Caco-2 (cell line): ENCODE measurements around the gene DIAPH2. TPM values are rescaled to one million over a fixed set of nuclear protein-coding genes. Genes with fewer than 3 reads are reported as not detected.

Source experiments
- BruUV-seq: library from RNA; stranded (reverse); fragments of 400-500 nt; replicated peaks from 2 replicates; lab custom pipeline; 2021; lab: Mats Ljungman, UMichigan
- CTCF ChIA-PET: fragments of 300-600 bp; sonication (Branson Sonifier 250); formaldehyde crosslinking; loops from one replicate; lab custom pipeline; 2022; ENCODE audit warnings: antibody characterized with exemption; lab: Charles Lee
- POLR2A ChIA-PET: fragments of 300-600 bp; sonication (Branson Sonifier 250); formaldehyde crosslinking; loops from one replicate; lab custom pipeline; 2022; ENCODE audit warnings: antibody characterized with exemption; lab: Charles Lee
- DNase-seq, 2 experiments: peaks; one replicate each; pipeline versions ENCODE4 v3.0.0 to v3.0.0-alpha.2; 2020 to 2022
- H3K27me3 ChIP-seq: replicated peaks from 2 replicates; pipeline ENCODE4 v1.6.0; 2011; ENCODE audit warnings: low read length; ENCODE audit not compliant: control insufficient read depth, insufficient read depth
- H3K36me3 ChIP-seq: 2 replicates; pipeline ENCODE4 v1.5.1; 2011; ENCODE audit warnings: low read length; ENCODE audit not compliant: control insufficient read depth, insufficient read depth
- H3K4me1 ChIP-seq: fragments of 250-450 bp; sonication (Bioruptor Pico); 2 replicates; pipeline ENCODE4 v1.5.1; 2020; ENCODE audit warnings: mild to moderate bottlenecking
- H3K4me3 ChIP-seq: 2 replicates; pipeline ENCODE4 v1.5.1; 2011; ENCODE audit warnings: low read depth, mild to moderate bottlenecking, control low read depth, low read length
- H3K9me3 ChIP-seq: fragments of 250-450 bp; sonication (Bioruptor Pico); 2 replicates; pipeline ENCODE4 v1.5.1; 2020; ENCODE audit warnings: mild to moderate bottlenecking, moderate library complexity
- H3K27ac Mint-ChIP-seq: one replicate; pipeline ENCODE4 v1.8.0; 2022; ENCODE audit warnings: mixed read lengths; ENCODE audit not compliant: unreplicated experiment
- H3K27me3 Mint-ChIP-seq: one replicate; pipeline ENCODE4 v1.8.0; 2022; ENCODE audit warnings: mixed read lengths; ENCODE audit not compliant: insufficient read depth, unreplicated experiment
- H3K36me3 Mint-ChIP-seq: one replicate; pipeline ENCODE4 v1.8.0; 2022; ENCODE audit warnings: mild to moderate bottlenecking, mixed read lengths; ENCODE audit not compliant: insufficient read depth, unreplicated experiment
- H3K4me1 Mint-ChIP-seq: one replicate; pipeline ENCODE4 v1.8.0; 2022; ENCODE audit warnings: low read depth, mixed read lengths; ENCODE audit not compliant: unreplicated experiment
- H3K4me3 Mint-ChIP-seq: one replicate; pipeline ENCODE4 v1.8.0; 2022; ENCODE audit warnings: mild to moderate bottlenecking, moderate library complexity, mixed read lengths; ENCODE audit not compliant: unreplicated experiment
- H3K9me3 Mint-ChIP-seq: one replicate; pipeline ENCODE4 v1.8.0; 2022; ENCODE audit warnings: mixed read lengths; ENCODE audit not compliant: unreplicated experiment
- intact Hi-C: fragments of 100-400 bp; cut with micrococcal nuclease; formaldehyde crosslinking; loops from one replicate; pipeline ENCODE4 v1.10.0; 2022; ENCODE audit not compliant: unreplicated experiment
- total RNA-seq: library from RNA; stranded (reverse); gene quantifications from 2 replicates; pipeline ENCODE4 v1.2.3, GENCODE V29; 2022
- TF ChIP-seq, protein P1 (sequence below), 2 experiments: fragments of 200-600 bp in 1 of 2; IDR thresholded peaks; 1 replicate in 1 of 2; 2 replicates in 1 of 2; pipeline versions ENCODE4 v1.5.1 to v1.8.0; 2011 to 2022; ENCODE audit warnings: antibody characterized with exemption in 1 of 2, control low read depth in 1 of 2, inconsistent platforms in 1 of 2, low read depth in 1 of 2, low read length in 1 of 2, mild to moderate bottlenecking in 1 of 2, moderate library complexity in 1 of 2; ENCODE audit not compliant: insufficient read depth in 1 of 2, severe bottlenecking in 1 of 2, unreplicated experiment in 1 of 2

Gene DIAPH2
- total RNA-seq, 1 experiment from 2014 or later = 16.1 TPM

- CTCF ChIA-PET = no interaction called here
- POLR2A ChIA-PET = no interaction called here
- intact Hi-C loops = no loop called here
Measured at GRCh38 chrX:97290199-97290598, 605.6 kb downstream of the DIAPH2 start.

GRCh38 chrX:97294041-97294440, 609.4 kb downstream of the DIAPH2 start:
- Histone ChIP-seq H3K27me3 (no peaks in the 10 kb centered on the region), H3K36me3 (no peaks in the 10 kb centered on the region), H3K4me1 (no peaks in the 10 kb centered on the region), H3K9me3 (no peaks in the 10 kb centered on the region), H3K4me3 (no peak overlapping the region)
- Mint-ChIP-seq H3K4me1 (peaks cover 7% of the 10 kb centered on the region), H3K4me3 (no peak overlapping the region), H3K9me3 (no peaks in the 10 kb centered on the region), H3K36me3 (no peaks in the 10 kb centered on the region), H3K27ac (no peak overlapping the region), H3K27me3 (no peaks in the 10 kb centered on the region)
- TF ChIP-seq, protein P1, sequence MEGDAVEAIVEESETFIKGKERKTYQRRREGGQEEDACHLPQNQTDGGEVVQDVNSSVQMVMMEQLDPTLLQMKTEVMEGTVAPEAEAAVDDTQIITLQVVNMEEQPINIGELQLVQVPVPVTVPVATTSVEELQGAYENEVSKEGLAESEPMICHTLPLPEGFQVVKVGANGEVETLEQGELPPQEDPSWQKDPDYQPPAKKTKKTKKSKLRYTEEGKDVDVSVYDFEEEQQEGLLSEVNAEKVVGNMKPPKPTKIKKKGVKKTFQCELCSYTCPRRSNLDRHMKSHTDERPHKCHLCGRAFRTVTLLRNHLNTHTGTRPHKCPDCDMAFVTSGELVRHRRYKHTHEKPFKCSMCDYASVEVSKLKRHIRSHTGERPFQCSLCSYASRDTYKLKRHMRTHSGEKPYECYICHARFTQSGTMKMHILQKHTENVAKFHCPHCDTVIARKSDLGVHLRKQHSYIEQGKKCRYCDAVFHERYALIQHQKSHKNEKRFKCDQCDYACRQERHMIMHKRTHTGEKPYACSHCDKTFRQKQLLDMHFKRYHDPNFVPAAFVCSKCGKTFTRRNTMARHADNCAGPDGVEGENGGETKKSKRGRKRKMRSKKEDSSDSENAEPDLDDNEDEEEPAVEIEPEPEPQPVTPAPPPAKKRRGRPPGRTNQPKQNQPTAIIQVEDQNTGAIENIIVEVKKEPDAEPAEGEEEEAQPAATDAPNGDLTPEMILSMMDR (IDR thresholded peaks at IDR 0.05; ENCODE audit: insufficient read depth in 1 of 2, low read depth in 1 of 2, low read length in 1 of 2, severe bottlenecking in 1 of 2, unreplicated experiment in 1 of 2) = no peak
- no TSS peak for BruUV-seq
- intact Hi-C loops = no loop called here
- POLR2A ChIA-PET = no interaction called here
- CTCF ChIA-PET = no interaction called here
- DNase-seq = no peak

More at GRCh38 chrX:97290199-97290598, 605.6 kb downstream of the DIAPH2 start:
- no TSS peak for BruUV-seq
- H3K9me3 ChIP-seq = no peaks in the 10 kb centered on the region
- TF ChIP-seq, protein P1 (IDR thresholded peaks at IDR 0.05; ENCODE audit: insufficient read depth in 1 of 2, low read depth in 1 of 2, low read length in 1 of 2, severe bottlenecking in 1 of 2, unreplicated experiment in 1 of 2) = no peak
- no peaks in the 10 kb centered on the region for H3K36me3 ChIP-seq
- Mint-ChIP-seq H3K4me3 (no peak overlapping the region), H3K27ac (peak overlapping the region; percentile 45), H3K4me1 (peaks cover 7% of the 10 kb centered on the region), H3K9me3 (no peaks in the 10 kb centered on the region), H3K36me3 (no peaks in the 10 kb centered on the region), H3K27me3 (no peaks in the 10 kb centered on the region)
- no peaks in the 10 kb centered on the region for H3K4me1 ChIP-seq
- no peak overlapping the region for H3K4me3 ChIP-seq
- H3K27me3 ChIP-seq = no peaks in the 10 kb centered on the region
- DNase-seq = peak in 1 of 2 experiments; percentile 24

DNA sequence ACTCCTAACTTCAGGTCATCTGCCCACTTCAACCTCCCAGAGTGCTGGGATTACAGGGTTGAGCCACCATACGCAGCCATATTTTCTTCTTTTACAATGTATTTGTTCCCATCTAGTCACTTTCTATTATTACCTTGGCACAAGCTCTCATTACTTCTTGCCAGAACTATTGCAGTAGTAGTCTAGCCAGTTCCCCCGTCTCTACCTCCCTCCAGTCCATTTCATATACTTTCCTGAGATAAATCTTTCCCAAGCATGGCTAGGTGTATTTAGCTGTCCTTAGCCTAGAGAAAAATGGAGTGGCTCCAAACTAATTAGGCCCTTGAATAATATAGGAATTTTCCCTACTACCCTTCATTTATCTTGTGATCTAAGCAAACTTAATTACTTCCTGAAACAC, 611.3 kb downstream of the DIAPH2 start:
- ChIA-PET CTCF (no interaction called here), POLR2A (no interaction called here)
- H3K9me3 ChIP-seq = no peaks in the 10 kb centered on the region
- no TSS peak for BruUV-seq
- Mint-ChIP-seq H3K4me1 (peaks cover 7% of the 10 kb centered on the region), H3K4me3 (no peak overlapping the region), H3K27ac (no peak overlapping the region), H3K36me3 (no peaks in the 10 kb centered on the region), H3K27me3 (no peaks in the 10 kb centered on the region), H3K9me3 (no peaks in the 10 kb centered on the region)
- no peak overlapping the region for H3K4me3 ChIP-seq
- intact Hi-C loops = no loop called here
- H3K4me1 ChIP-seq = no peaks in the 10 kb centered on the region
- no peaks in the 10 kb centered on the region for H3K36me3 ChIP-seq
- H3K27me3 ChIP-seq = no peaks in the 10 kb centered on the region
- TF ChIP-seq, protein P1 (IDR thresholded peaks at IDR 0.05; ENCODE audit: insufficient read depth in 1 of 2, low read depth in 1 of 2, low read length in 1 of 2, severe bottlenecking in 1 of 2, unreplicated experiment in 1 of 2) = no peak
- no peak for DNase-seq
